Fibroblast of lung (primary cell): ENCODE measurements around the gene C19orf38.

Experiments used
- CTCF ChIP-seq, 2 donors: IDR thresholded peaks in 1 of 2; conservative IDR thresholded peaks in 1 of 2; 1 replicate in 1 of 2; 2 replicates in 1 of 2; pipeline ENCODE4 v1.5.1; 2011 to 2012; ENCODE audit warnings: low read length in 2 of 2, control low read depth in 1 of 2, inconsistent platforms in 1 of 2, low read depth in 1 of 2, mild to moderate bottlenecking in 1 of 2
- EZH2 ChIP-seq: IDR thresholded peaks from 2 replicates; pipeline ENCODE4 v1.5.1; 2012; ENCODE audit warnings: low read length, control low read depth, mild to moderate bottlenecking; ENCODE audit errors: missing control alignments

DNA sequence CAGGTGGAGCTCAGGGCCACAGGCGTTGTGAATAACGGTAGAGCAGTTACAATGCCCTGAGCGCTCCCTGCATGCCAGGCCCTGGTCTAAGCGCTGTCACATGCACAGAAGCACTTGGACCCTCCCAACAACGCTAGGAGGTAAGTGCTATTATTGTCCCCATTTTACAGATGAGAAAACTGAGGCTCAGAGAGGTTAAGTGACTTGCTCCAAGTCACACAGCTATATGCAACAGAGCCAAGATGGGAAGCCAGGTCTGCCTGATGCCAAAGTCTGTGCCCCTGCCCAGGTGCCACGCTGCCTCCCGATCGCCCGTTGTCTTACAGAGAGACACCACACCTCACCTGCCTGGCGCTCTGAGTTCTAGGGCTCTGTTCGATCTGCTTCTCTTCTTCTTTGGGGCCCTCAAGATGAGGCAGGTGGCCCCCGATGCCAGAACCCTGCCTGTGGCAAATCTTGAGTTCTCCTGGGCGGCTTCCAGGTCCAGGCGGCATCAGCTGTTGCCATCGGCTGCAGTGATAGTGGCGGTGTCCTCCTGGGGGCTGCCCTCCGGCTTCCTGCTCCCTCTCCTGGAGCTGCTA is 60.3 kb downstream of the C19orf38 start:
- TF ChIP-seq CTCF (conservative IDR thresholded peaks at IDR 0.05 in 1 of 2, IDR thresholded peaks at IDR 0.05 in 1 of 2; ENCODE audit: low read depth in 1 of 2, low read length in 2 of 2) (no peak), EZH2 (no peak)
